NCI-H2081 (cell line): ENCODE data around the gene SEL1L2.
A peak's percentile ranks its signal among the peaks of the same experiment; 100 is the strongest.
"Not testable (repeated sequence)": the region's sequence is repeated elsewhere in the genome, so short reads cannot be mapped to it uniquely, and the experiment has no call there.

Experiments used
- DNase-seq, 2 experiments: peaks; one replicate each; lab custom pipeline; 2025; lab: John Stamatoyannopoulos, UW

SEL1L2 gene, protein sequence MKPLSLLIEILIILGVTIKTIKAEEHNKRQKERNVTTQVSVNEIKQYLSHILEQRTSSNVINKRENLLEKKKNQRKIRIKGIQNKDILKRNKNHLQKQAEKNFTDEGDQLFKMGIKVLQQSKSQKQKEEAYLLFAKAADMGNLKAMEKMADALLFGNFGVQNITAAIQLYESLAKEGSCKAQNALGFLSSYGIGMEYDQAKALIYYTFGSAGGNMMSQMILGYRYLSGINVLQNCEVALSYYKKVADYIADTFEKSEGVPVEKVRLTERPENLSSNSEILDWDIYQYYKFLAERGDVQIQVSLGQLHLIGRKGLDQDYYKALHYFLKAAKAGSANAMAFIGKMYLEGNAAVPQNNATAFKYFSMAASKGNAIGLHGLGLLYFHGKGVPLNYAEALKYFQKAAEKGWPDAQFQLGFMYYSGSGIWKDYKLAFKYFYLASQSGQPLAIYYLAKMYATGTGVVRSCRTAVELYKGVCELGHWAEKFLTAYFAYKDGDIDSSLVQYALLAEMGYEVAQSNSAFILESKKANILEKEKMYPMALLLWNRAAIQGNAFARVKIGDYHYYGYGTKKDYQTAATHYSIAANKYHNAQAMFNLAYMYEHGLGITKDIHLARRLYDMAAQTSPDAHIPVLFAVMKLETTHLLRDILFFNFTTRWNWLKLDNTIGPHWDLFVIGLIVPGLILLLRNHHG

GRCh38 chr20:13990465-13990864, at the start of gene SEL1L2:
SEL1L2 (minus strand) TSS chr20:13990614; CDS start chr20:13990534, 80 bp downstream.
- peak in 1 of 2 experiments; percentile 17 for DNase-seq

DNA sequence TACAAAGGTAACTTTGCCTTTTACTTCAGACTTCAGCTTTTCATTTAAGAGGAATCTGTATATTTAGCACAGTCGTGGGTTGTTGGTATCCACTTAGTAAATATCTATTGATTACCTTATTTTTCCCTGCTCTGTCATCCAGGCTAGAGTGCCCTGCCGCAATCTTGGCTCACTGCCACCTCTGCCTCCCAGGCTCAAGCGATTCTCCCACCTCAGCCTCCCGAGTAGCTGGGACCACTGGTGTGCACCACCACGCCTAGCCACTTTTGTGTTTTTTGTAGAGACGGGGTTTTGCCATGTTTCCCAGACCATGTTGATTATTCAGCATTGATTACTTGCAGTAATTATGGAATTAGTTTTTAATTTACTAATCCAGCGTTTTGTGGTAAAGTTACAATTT, 46.2 kb upstream of the SEL1L2 start:
- DNase-seq, result no peak

DNA sequence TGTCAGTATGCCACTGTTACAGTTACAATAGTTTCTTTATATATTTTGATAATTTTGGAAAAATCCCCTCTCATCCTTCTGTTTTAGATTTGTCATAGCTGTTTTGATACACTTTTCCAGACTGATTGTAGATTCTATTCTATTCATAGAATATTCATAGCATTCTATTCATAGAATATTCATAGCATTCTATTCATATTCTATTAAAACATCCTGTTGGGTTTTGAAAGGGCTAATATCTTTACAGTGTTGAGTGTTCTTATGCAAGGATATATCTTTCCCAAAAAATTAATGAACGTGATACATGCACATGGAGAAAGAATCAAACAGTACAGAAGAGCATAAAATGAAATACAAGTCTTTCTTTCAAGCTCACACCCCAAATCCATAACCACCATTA, 42.9 kb upstream of the SEL1L2 start:
- DNase-seq, result no peak

DNA sequence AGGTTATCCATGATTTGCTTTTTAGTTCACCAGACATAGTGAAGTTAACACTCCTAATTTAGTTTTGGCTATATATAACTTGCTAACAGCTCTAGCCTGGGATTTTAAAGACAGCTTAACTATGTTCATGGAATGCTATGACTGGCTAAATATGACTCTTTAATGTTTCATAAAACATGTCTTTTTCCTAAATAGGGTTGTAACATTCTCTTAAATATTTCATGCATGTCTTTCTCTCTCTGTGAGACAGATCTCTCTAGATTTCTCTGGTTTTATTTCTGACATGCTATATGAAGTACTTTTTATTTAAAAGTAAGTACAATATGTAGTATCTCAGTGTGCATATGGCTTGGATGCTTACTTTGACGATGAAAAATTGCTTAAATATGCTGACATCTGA, 40.6 kb upstream of the SEL1L2 start:
- DNase-seq, result no peak

DNA sequence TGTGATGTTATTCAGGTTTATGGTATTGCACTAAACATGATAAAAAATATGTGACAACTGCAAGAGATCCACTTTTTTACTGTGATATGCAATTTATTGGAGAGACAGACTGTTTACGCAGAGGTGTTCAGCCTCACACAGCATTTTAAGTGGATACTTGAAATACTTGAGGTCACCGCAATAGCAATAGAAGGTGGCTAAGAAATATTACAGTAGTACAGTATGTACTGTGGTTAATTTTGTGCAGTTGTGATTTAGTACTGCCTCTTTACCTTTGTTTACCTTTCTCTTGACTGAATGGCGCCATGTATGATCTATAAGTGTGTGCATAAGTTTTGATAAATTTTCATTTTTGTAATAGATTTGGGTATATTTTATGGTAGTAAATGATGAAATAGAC, 22.3 kb upstream of the SEL1L2 start:
- DNase-seq, result no peak

- DNase-seq, result no peak
Observed at GRCh38 chr20:14009208-14009607, 18.8 kb upstream of the SEL1L2 start.

GRCh38 chr20:14005996-14006395, 15.6 kb upstream of the SEL1L2 start:
- DNase-seq, result no peak

DNA sequence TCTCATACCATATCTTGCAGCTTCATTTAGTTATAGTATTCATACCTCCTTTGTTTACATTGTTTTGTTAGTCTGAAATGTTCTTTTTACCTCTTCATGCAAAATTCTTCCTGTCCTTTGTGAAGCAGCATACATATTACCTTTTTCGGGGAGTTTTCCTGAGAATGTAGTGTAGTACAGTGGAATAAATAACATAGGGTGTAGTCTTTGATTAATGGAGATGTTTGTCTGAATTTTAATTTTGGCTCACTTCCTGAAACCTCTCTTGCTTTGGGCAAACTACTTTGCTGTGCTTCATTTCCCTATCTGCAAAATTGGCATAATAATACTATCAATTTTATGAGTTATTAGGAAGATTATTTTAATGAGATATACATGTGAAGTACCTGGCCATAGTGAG, 10.5 kb upstream of the SEL1L2 start:
- no peak for DNase-seq

DNA sequence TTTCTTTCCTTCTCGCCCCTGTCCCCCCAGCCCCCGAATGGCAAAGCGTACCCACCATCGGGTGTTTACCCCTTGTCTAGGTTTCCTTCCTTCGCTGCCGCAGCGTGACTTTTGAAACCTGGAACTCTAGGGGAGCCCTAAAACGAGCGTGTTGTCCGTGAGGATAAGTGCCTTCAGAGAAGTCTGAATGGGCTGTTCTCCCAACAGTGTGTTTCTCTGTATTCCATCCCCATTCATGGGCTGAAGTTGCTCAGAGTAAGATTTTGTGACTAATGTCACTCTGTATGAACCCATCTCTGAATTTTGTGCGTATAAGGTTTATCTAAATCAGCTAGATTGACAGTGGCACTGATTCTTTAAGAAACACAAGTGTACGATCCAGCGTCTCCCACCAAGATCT, 5.9 kb upstream of the SEL1L2 start:
- no peak for DNase-seq

DNA sequence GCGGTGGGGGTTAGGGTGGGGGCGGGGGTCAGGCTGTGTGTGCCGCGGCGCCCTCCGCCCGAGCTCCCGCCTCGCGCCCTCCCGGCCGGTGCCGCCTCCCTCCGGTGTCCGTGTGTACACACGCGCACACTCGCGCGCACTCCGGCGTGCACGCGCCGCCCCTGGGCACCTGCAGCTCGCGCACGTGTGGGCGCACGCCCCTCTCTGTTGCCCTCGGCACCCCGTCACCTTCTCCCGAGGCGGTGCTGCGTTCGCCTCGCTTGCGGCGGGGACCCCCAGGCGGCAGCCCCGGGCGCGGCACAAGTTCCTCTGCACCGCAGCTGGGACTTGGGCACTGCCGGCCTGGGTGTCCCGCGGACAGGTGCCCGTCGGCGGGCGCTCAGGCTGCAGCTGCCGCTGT, 5.4 kb upstream of the SEL1L2 start:
- peak; percentile 57 to 78 for DNase-seq

- peak; percentile 97 to 98 for DNase-seq
Observed at GRCh38 chr20:13995086-13995665, 4.8 kb upstream of the SEL1L2 start, which contains the start of gene MACROD2. MACROD2 (plus strand) TSS chr20:13995516.

DNA sequence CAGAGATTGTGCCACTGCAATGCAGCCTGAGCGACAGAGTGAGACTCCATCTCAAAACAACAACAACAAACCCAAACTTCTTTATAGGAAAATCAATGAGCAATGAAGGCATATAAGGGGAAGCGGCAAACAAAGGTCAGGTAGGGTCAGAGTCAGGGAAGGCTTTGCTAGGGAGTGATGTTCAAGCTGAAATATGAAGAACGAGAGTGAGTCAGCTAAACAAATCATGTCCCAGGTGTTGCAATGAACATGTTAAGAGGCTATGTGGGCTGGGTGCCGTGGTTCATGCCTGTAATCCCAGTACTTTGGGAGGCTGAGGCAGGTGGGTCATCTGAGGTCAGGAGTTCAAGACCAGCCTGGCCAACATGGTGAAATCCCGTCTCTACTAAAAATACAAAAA, 1.5 kb upstream of the SEL1L2 start:
- not testable (repeated sequence) for DNase-seq

- DNase-seq, result no peak
Observed at GRCh38 chr20:13991311-13991710, 897 bp upstream of the SEL1L2 start.

- no peak for DNase-seq
Observed at GRCh38 chr20:13984211-13984610, 6.2 kb downstream of the SEL1L2 start.

DNA sequence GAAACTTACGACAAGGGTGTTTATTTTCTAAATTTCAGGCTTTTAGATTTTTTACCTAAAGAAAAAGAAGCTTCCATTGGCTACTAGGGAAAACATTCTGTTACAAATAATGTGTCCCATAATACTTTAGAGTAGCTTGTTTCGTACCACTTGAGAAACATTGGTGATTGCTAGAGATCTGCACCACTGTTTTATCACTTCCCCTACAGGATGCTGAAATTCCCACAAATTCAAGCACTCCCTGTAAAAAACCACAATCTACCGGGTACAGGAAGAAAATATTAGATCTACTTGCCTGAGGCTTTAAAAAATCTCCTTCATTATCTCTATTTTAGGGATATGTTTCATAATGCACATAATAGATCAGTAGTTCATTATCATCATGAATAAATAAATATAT, 29.9 kb downstream of the SEL1L2 start:
- DNase-seq, result no peak

DNA sequence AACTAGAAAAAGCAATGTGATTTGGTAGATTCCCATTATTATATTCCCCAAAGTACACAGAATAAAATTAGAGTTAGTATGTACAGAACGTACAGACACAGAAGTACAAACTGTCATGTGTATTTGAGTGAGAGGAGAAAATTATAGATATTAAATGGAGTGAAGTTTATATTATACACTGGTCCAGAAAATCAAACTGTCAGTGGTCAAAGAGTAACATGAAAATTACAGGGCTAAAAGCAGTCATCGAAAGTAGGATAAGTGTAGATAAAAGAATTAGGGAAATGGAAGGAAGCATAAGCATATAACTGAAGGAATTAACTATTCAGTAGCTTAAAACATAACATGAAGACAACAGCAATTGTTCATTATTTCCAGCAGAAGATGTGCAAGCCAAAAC, 30.3 kb downstream of the SEL1L2 start:
- no peak for DNase-seq

DNA sequence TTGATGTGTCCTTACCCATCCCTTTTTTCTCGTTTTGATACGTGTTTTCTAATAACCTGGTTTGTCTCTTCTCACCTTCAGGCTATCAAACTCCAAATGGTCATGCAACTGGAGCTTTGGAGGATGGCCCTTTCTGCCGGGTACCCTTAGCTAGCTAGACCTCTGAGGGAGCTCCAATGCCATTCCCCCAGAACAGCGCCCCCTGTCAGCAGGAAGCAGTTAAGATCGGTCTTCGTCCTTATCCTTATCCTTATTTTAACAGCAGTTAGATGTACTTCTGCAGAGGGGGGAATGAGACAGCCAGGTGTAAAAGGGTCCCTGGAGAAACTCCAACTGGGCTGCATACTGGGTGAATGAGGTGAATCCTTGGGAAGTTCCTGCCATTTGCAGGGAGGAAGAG, 37.2 kb downstream of the SEL1L2 start:
- no peak for DNase-seq

DNA sequence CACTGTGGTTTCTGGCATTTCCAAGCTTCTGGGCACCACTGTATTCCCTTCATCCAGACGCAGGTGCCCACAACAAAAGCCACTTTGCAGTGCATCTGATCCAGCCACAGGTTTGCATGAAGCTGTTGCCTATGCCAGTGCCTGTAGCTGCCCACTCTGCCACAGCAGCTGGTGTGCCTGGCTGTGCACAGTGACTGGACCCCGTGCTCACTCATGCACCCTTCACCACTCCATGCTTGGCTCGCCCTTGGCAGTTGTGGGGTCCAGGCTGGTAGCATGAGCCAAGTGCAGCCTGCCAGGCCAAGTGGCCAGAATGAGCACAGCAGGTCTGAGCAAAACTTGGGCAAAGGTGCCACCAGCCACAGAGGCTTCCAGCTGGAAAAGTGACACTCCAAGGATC, 42.7 kb downstream of the SEL1L2 start:
- no peak for DNase-seq

- DNase-seq, result no peak
Observed at GRCh38 chr20:13941031-13941430, 49.4 kb downstream of the SEL1L2 start.

DNA sequence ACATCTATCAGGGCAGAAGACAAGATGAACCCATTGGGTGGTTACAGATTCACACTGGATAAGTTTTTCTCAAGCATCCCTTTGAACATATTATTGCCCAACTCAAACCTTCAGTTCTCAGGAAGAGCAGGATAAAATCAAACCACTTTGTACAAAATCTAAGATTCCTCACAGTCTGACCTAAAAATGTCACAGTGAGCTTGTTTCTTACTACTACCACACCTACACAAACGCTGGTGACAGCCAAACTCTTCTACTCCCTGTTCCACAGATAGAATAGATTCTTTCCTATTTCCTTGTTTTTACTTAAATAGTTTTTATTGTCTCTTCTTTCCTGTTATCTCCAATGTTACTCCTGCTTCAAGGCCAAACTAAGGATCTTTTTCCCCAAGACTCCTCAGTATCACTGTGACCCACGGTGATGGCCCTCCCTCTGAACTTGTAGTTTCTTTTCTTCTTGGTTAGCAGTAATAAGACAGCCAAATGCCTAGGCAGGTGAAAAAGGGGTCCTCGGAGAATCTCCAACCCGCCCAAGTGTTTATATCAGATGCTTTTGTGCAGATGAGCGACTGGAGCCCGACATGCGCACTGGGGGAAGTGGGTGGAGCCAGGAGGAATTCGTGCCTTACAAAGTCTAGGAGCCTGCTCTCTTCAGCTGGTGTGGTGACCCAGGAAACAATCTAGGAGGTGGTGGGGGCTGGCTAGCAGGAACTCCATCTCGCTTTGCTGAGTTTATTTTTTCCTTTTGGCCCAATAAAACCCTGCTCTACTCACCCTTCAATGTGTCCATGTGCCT, 53.4 kb downstream of the SEL1L2 start:
- no peak for DNase-seq

GRCh38 chr20:13934992-13935894, 55.2 kb downstream of the SEL1L2 start:
- no peak for DNase-seq
